ENCODE measurements around the gene CACNB2. TPM values are rescaled to one million over a fixed set of nuclear protein-coding genes. Genes with fewer than 3 reads are reported as not detected.

Gene CACNB2
- polyA plus RNA-seq, 1 of the 3 experiments (the other 2 are of a cell fraction) = 0.74 TPM

DNA sequence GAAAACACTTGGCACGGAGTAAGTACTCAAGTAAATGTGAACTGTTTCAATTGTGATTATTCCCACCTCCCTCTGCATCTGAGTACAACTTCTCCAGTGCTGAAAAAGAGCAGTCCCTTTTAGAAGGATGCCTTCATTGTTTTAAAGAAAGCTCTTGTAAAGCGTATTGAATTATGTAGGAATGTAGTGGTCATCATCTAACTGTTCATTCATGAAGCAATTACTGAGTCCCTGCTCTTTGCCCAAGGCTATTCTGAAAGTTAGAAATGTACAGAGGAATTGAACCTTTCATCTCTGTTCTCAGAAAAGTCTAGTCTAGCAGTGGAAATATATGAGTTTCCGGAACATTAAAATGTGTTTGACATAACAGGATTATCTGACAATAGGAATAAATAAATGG is 127.8 kb downstream of the CACNB2 start:
- TF ChIP-seq SMC3 (IDR thresholded peaks at IDR 0.05; ENCODE audit: low read depth, low read length) (no peak), YY1 (IDR thresholded peaks at IDR 0.05; ENCODE audit: low read depth) (no peak), POLR2AphosphoS5 (IDR thresholded peaks at IDR 0.05; ENCODE audit: low read depth, low read length) (no peak), REST (IDR thresholded peaks at IDR 0.05; ENCODE audit: low read depth, low read length) (no peak), TAF1 (IDR thresholded peaks at IDR 0.05; ENCODE audit: borderline replicate concordance, low read depth, low read length) (no peak), MAX (IDR thresholded peaks at IDR 0.05; ENCODE audit: low read depth) (no peak), FOXJ3 (CRISPR knock-in tag; IDR thresholded peaks at IDR 0.05) (no peak), FOSL2 (IDR thresholded peaks at IDR 0.05; ENCODE audit: borderline replicate concordance, low read depth) (no peak), EZH2phosphoT487 (IDR thresholded peaks at IDR 0.05; ENCODE audit: borderline replicate concordance, low read depth) (no peak), CHD2 (IDR thresholded peaks at IDR 0.05; ENCODE audit: low read length, partially characterized antibody) (no peak), SIN3A (IDR thresholded peaks at IDR 0.05; ENCODE audit: borderline replicate concordance, low read depth, low read length) (no peak), ZBTB33 (IDR thresholded peaks at IDR 0.05; ENCODE audit: borderline replicate concordance, low read depth) (no peak), NRF1 (IDR thresholded peaks at IDR 0.05; ENCODE audit: low read depth, low read length) (no peak), TEAD4 (IDR thresholded peaks at IDR 0.05; ENCODE audit: borderline replicate concordance, insufficient read depth) (no peak), RFX5 (IDR thresholded peaks at IDR 0.05; ENCODE audit: low read length) (no peak), NFIC (IDR thresholded peaks at IDR 0.05; ENCODE audit: borderline replicate concordance) (no peak), IRF3 (IDR thresholded peaks at IDR 0.05; ENCODE audit: low read depth, low read length) (no peak), EP300 (IDR thresholded peaks at IDR 0.05; ENCODE audit: borderline replicate concordance in 1 of 2, low read depth in 1 of 2, low read length in 1 of 2) (no peak), GATA2 (CRISPR knock-in tag; IDR thresholded peaks at IDR 0.05) (no peak), MXI1 (IDR thresholded peaks at IDR 0.05; ENCODE audit: low read depth, low read length) (no peak)
- WGBS (ENCODE audit: low lambda C conversion rate) = 48% methylated on average over 3 of the region's 3 CpGs

More for the DNA sequence above, 127.8 kb downstream of the CACNB2 start:
- no peak overlapping the region for H3K4me2 ChIP-seq
- H3K4me1 ChIP-seq (ENCODE audit: control insufficient read depth in 1 of 2, insufficient read depth in 2 of 2, low read depth in 1 of 2, low read length in 1 of 2) = no peaks in the 10 kb centered on the region
- no peaks in the 10 kb centered on the region for H3K9me2 ChIP-seq
- CTCF ChIA-PET = no interaction called here
- H3K9ac ChIP-seq = no peak overlapping the region
- DNase-seq = no peak
- no peaks in the 10 kb centered on the region for H4K20me1 ChIP-seq (ENCODE audit: insufficient read depth)
- no peak overlapping the region for H2AFZ ChIP-seq (ENCODE audit: low read depth)
- H3K9me3 ChIP-seq = no peaks in the 10 kb centered on the region
- H3K4me3 ChIP-seq (ENCODE audit: low read depth in 2 of 2, low read length in 1 of 2) = no peak overlapping the region
- no peaks in the 10 kb centered on the region for H3F3A ChIP-seq (replicated peaks; ENCODE audit: insufficient read depth)
- H3K36me3 ChIP-seq (replicated peaks in 1 of 2; ENCODE audit: control insufficient read depth in 1 of 2, insufficient read depth in 2 of 2, low read length in 1 of 2) = no peaks in the 10 kb centered on the region
- POLR2A ChIA-PET = no interaction called here
- H3K27me3 ChIP-seq (ENCODE audit: insufficient read depth) = no peaks in the 10 kb centered on the region
- H3K27ac ChIP-seq (ENCODE audit: low read depth in 2 of 2, low read length in 1 of 2) = no peak overlapping the region
- H3K79me2 ChIP-seq (ENCODE audit: insufficient read depth) = no peaks in the 10 kb centered on the region
